Gastroesophageal sphincter (tissue), 4 donors: ENCODE data around the gene TAGLN2. TPM values are rescaled to one million over a fixed set of nuclear protein-coding genes. Genes with fewer than 3 reads are reported as not detected.

Experiments used
- ATAC-seq: fragments of 150-250 bp; one replicate; pipeline ENCODE4 v1.9.1; 2016; ENCODE audit warnings: mild to moderate bottlenecking, moderate library complexity
- H3K27ac ChIP-seq, 4 donors: fragments of 200-600 bp; sonication (generic) in 3 of 4; 1 replicate in 3 of 4; 2 replicates in 1 of 4; pipeline ENCODE4 v1.5.1; 2016 to 2019
- H3K27me3 ChIP-seq: fragments of 200-600 bp; sonication (generic); one replicate; pipeline ENCODE4 v1.5.1; 2019
- H3K36me3 ChIP-seq, 2 donors: fragments of 200-600 bp; sonication (generic); one replicate each; pipeline ENCODE4 v1.5.1; 2019; ENCODE audit warnings: control low read depth in 1 of 2
- H3K4me1 ChIP-seq, 3 donors: fragments of 200-600 bp; sonication (generic); 1 replicate in 2 of 3; 2 replicates in 1 of 3; pipeline ENCODE4 v1.5.1; 2016 to 2019; ENCODE audit warnings: control low read depth in 2 of 3
- H3K4me3 ChIP-seq, 2 donors: fragments of 200-600 bp; sonication (generic); one replicate each; pipeline ENCODE4 v1.5.1; 2019; ENCODE audit warnings: mild to moderate bottlenecking in 1 of 2, moderate library complexity in 1 of 2
- H3K9me3 ChIP-seq, 3 donors: fragments of 200-600 bp; sonication (generic); one replicate each; pipeline ENCODE4 v1.5.1; 2017 to 2019; ENCODE audit warnings: control low read depth in 2 of 3
- CTCF ChIP-seq, 4 experiments: fragments of 200-600 bp in 2 of 4; fragments of 450-650 bp in 2 of 4; sonication (generic) in 1 of 4; IDR thresholded peaks; one replicate each; pipeline ENCODE4 v1.5.1; 2017 to 2019; ENCODE audit warnings: antibody characterized with exemption in 4 of 4, mild to moderate bottlenecking in 2 of 4, moderate library complexity in 2 of 4
- EP300 ChIP-seq: sonication (generic); formaldehyde crosslinking; IDR thresholded peaks from one replicate; pipeline ENCODE4 v1.6.1; 2017; ENCODE audit warnings: antibody characterized with exemption, mild to moderate bottlenecking
- POLR2A ChIP-seq, 2 donors: fragments of 450-650 bp; IDR thresholded peaks; one replicate each; pipeline ENCODE4 v1.6.1; 2017; ENCODE audit warnings: antibody characterized with exemption in 2 of 2, mild to moderate bottlenecking in 2 of 2, moderate library complexity in 1 of 2
- POLR2AphosphoS5 ChIP-seq: sonication (generic); formaldehyde crosslinking; IDR thresholded peaks from one replicate; pipeline ENCODE4 v1.6.1; 2017; ENCODE audit warnings: antibody characterized with exemption
- WGBS, 2 donors: methylation state at CpG; one replicate each; pipeline ENCODE4 v1.1.5; 2018; ENCODE audit warnings: low coverage in 1 of 2; 5-methylcytosine and 5-hydroxymethylcytosine counted together
- total RNA-seq, 4 donors: library from RNA; depleted of rRNA; stranded (reverse); fragments of >200 nt; gene quantifications; one replicate each; pipeline ENCODE4 v1.1.0, GENCODE V29; 2016

TAGLN2 gene
- total RNA-seq, 4 donors from 2014 or later, result 75.3 to 239 (median 217) TPM

GRCh38 chr1:159961636-159962035 lies 36.3 kb upstream of the TAGLN2 start:
- TF ChIP-seq POLR2A (IDR thresholded peaks at IDR 0.05) (no peak), EP300 (no peak), POLR2AphosphoS5 (no peak), CTCF (IDR thresholded peaks at IDR 0.05) (no peak)
- no peak for ATAC-seq
- H3K27ac ChIP-seq, result peak overlapping the region in 1 of 4 donors; percentile 52
- H3K4me1 ChIP-seq, result no peaks in the 10 kb centered on the region
- 73 to 86% methylated on average over 4 to 10 of the region's 15 CpGs for WGBS, 2 donors
- peaks cover 3% of the 10 kb centered on the region for H3K27me3 ChIP-seq
- no peak overlapping the region for H3K4me3 ChIP-seq
- H3K36me3 ChIP-seq, result no peaks in the 10 kb centered on the region
- peaks cover 0 to 1% (median 0%) of the 10 kb centered on the region in 3 donors for H3K9me3 ChIP-seq

GRCh38 chr1:159960721-159961381 lies 35.5 kb upstream of the TAGLN2 start:
- H3K4me3 ChIP-seq, result no peak overlapping the region
- ATAC-seq, result peak; percentile 94
- peaks cover 3% of the 10 kb centered on the region for H3K27me3 ChIP-seq
- H3K27ac ChIP-seq, result peak overlapping the region in 2 of 4 donors; percentile 43 to 52
- 8 to 16% methylated on average over 4 of the region's 5 CpGs for WGBS, 2 donors
- no peaks in the 10 kb centered on the region for H3K4me1 ChIP-seq
- H3K36me3 ChIP-seq, result no peaks in the 10 kb centered on the region
- no peak for TF ChIP-seq POLR2A (IDR thresholded peaks at IDR 0.05)
- TF ChIP-seq POLR2AphosphoS5, result peak; percentile 7
- no peaks in the 10 kb centered on the region for H3K9me3 ChIP-seq

GRCh38 chr1:159959451-159959850 lies 34.1 kb upstream of the TAGLN2 start:
- H3K4me1 ChIP-seq, result no peaks in the 10 kb centered on the region
- H3K27ac ChIP-seq, result peak overlapping the region in 1 of 4 donors; percentile 40
- TF ChIP-seq POLR2AphosphoS5, result no peak
- TF ChIP-seq POLR2A (IDR thresholded peaks at IDR 0.05), result no peak
- TF ChIP-seq EP300, result no peak
- no peak for TF ChIP-seq CTCF (IDR thresholded peaks at IDR 0.05)
- H3K4me3 ChIP-seq, result no peak overlapping the region
- peaks cover 1% of the 10 kb centered on the region for H3K27me3 ChIP-seq
- H3K36me3 ChIP-seq, result no peaks in the 10 kb centered on the region
- no peaks in the 10 kb centered on the region for H3K9me3 ChIP-seq
- WGBS, 2 donors, result 56% methylated on average over 2 of the region's 4 CpGs; no CpG with 5 or more reads in 1 of the 2 donors
- ATAC-seq, result peak; percentile 26

GRCh38 chr1:159958719-159959380 lies 33.5 kb upstream of the TAGLN2 start:
- 56 to 60% methylated on average over 1 to 3 of the region's 3 CpGs for WGBS, 2 donors
- Histone ChIP-seq H3K4me3 (no peak overlapping the region), H3K9me3 (no peaks in the 10 kb centered on the region), H3K4me1 (no peaks in the 10 kb centered on the region), H3K27ac (peak overlapping the region in 1 of 4 donors; percentile 40), H3K27me3 (peaks cover 7% of the 10 kb centered on the region), H3K36me3 (no peaks in the 10 kb centered on the region)
- ATAC-seq, result no peak
- TF ChIP-seq POLR2A (IDR thresholded peaks at IDR 0.05) (no peak), EP300 (no peak), CTCF (IDR thresholded peaks at IDR 0.05) (no peak), POLR2AphosphoS5 (no peak)

GRCh38 chr1:159957824-159958268 lies 32.5 kb upstream of the TAGLN2 start:
- ATAC-seq, result no peak
- Histone ChIP-seq H3K4me3 (no peak overlapping the region), H3K27ac (no peak overlapping the region)

More at GRCh38 chr1:159957824-159958268, 32.5 kb upstream of the TAGLN2 start:
- 49 to 60% methylated on average over 2 to 7 of the region's 9 CpGs for WGBS, 2 donors
- no peaks in the 10 kb centered on the region for H3K4me1 ChIP-seq
- no peaks in the 10 kb centered on the region for H3K36me3 ChIP-seq
- no peak for TF ChIP-seq EP300
- no peak for TF ChIP-seq POLR2A (IDR thresholded peaks at IDR 0.05)
- peaks cover 16% of the 10 kb centered on the region for H3K27me3 ChIP-seq
- no peaks in the 10 kb centered on the region for H3K9me3 ChIP-seq
